WI38 (cell line): Measurements from ENCODE around the gene RAPGEF5.

ENCODE experiments used
- H3K4me3 ChIP-seq: 2 replicates; pipeline ENCODE4 v1.5.1; 2011; ENCODE audit warnings: low read depth, mild to moderate bottlenecking, control low read depth, low read length
- TF ChIP-seq, protein P1 (sequence below): IDR thresholded peaks from 2 replicates; pipeline ENCODE4 v1.5.1; 2012; ENCODE audit warnings: low read depth, mild to moderate bottlenecking, control low read depth, low read length

Gene RAPGEF5

DNA sequence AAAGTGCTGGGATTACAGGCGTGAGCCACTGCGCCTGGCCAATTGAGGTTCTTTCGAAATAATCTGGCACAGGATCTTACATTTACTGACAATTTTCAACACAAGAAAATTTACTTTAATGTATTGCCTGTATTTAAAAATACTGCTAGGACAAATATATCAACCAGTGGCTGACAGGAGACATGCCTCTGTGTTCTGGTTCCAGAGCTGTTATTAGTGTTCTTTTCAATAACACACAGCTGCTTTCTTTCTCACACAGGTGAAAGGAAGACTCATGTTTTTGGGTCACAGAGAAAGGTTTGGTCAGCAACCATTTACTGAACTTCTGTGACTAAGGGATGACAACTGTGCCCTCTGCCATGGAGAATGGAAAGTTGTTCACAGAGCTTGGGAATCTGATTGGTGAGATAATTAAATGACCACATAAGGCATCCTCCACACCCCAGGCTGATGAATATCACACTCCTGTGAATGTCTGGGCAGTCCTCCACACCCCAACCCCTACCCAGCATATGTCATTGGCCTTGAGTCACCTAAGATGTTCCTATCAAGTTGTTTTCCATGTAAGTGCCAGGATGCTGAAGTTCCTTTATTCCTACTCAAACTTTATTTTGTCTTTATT, 180.1 kb downstream of the RAPGEF5 start:
- TF ChIP-seq, protein P1, sequence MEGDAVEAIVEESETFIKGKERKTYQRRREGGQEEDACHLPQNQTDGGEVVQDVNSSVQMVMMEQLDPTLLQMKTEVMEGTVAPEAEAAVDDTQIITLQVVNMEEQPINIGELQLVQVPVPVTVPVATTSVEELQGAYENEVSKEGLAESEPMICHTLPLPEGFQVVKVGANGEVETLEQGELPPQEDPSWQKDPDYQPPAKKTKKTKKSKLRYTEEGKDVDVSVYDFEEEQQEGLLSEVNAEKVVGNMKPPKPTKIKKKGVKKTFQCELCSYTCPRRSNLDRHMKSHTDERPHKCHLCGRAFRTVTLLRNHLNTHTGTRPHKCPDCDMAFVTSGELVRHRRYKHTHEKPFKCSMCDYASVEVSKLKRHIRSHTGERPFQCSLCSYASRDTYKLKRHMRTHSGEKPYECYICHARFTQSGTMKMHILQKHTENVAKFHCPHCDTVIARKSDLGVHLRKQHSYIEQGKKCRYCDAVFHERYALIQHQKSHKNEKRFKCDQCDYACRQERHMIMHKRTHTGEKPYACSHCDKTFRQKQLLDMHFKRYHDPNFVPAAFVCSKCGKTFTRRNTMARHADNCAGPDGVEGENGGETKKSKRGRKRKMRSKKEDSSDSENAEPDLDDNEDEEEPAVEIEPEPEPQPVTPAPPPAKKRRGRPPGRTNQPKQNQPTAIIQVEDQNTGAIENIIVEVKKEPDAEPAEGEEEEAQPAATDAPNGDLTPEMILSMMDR = no peak
- H3K4me3 ChIP-seq = no peak overlapping the region

DNA sequence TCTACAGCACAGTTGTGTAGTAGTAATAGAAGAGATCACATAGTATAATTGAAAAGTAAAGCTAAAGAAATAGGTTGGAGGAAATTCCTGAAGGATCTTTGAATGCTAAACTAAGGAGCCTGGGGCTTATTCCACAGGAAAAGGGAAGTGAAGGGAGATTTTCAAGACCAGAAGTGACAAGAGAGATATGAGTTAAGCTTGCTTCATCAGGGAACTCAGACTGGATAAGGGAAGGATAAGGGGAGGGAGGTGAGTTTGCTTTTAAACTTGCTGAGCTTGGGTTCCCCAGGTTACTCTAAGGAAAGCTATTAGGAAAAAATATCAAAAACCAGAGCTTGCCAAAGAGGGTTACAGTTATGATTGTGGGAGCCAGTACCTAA, 182.4 kb downstream of the RAPGEF5 start:
- TF ChIP-seq, protein P1 = no peak

DNA sequence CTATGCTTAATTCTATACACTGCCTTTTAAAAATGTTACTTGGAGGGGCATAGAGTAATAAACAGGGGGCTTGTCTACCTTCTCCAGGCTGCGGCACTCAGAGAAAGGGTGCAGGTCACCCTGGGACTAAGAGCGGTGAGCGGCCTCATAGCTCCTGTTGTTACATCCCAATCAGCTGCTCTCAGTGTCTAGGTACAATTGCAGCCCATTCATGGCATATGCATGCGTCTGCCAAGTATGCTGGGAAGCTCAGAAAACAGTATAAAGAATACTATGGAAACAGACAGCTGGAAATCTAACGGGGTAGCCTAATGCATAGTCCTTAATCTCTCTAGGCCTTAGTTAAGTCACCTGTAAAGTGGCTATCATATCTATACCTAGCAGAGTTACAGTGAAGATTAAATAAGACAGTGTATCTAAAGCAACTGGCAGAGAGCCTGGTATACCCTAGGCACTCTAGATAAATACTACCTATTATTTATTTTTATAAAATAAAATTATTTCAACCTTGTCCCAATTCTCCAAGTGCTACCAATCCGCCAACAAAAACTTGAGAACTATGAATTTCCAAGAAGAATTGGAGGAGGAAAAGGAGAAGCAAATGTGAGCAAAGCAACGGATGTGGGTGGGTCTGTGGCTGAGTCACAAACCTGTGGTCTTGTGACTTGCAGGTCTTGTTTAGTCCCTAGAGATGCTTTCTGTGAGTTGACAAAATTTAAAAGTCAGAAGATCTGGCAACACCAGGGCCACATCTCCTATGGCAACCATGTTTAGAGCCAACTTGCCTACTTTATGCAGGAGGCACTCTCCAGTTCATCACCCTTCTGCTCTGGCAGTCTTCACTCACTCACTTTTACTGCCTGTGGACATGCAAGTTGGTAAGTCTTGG, 183.0 kb downstream of the RAPGEF5 start:
- TF ChIP-seq, protein P1 = no peak
- H3K4me3 ChIP-seq = no peak overlapping the region

More for the DNA sequence above, 182.4 kb downstream of the RAPGEF5 start:
- H3K4me3 ChIP-seq = no peak overlapping the region

GRCh38 chr7:22168129-22168634, 188.8 kb downstream of the RAPGEF5 start:
- TF ChIP-seq, protein P1 = no peak
- H3K4me3 ChIP-seq = no peak overlapping the region

GRCh38 chr7:22167482-22167881, 189.5 kb downstream of the RAPGEF5 start:
- TF ChIP-seq, protein P1 = no peak
- H3K4me3 ChIP-seq = no peak overlapping the region

GRCh38 chr7:22166928-22167327, 190.0 kb downstream of the RAPGEF5 start:
- no peak overlapping the region for H3K4me3 ChIP-seq
- TF ChIP-seq, protein P1 = no peak

- TF ChIP-seq, protein P1 = no peak
- H3K4me3 ChIP-seq = no peak overlapping the region
Measured at GRCh38 chr7:22159341-22159740, 197.6 kb downstream of the RAPGEF5 start.
